Omental fat pad (tissue), 4 donors: ENCODE results near the gene COPZ1. TPM values are rescaled to one million over a fixed set of nuclear protein-coding genes. Genes with fewer than 3 reads are reported as not detected.
"Not testable (repeated sequence)": the region's sequence is repeated elsewhere in the genome, so short reads cannot be mapped to it uniquely, and the experiment has no call there.

ENCODE experiments used
- ATAC-seq: fragments of 150-250 bp; one replicate; pipeline ENCODE4 v1.9.1; 2016; ENCODE audit warnings: mild to moderate bottlenecking, moderate library complexity; ENCODE audit not compliant: low FRiP score
- DNase-seq: peaks from one replicate; pipeline ENCODE4 v3.0.0-alpha.2; 2019; ENCODE audit warnings: low spot score
- total RNA-seq, 4 donors: library from RNA; depleted of rRNA; stranded (reverse); fragments of >200 nt; gene quantifications; one replicate each; pipeline ENCODE4 v1.1.0, GENCODE V29; 2016
- TF ChIP-seq, protein P1 (sequence below), 3 donors: fragments of 450-650 bp; IDR thresholded peaks; one replicate each; pipeline ENCODE4 v1.5.1; 2016 to 2017; ENCODE audit warnings: antibody characterized with exemption in 3 of 3, mild to moderate bottlenecking in 3 of 3, moderate library complexity in 2 of 3

The COPZ1 gene
- total RNA-seq, 4 donors from 2014 or later = 55.5 to 114 (median 81.8) TPM

DNA sequence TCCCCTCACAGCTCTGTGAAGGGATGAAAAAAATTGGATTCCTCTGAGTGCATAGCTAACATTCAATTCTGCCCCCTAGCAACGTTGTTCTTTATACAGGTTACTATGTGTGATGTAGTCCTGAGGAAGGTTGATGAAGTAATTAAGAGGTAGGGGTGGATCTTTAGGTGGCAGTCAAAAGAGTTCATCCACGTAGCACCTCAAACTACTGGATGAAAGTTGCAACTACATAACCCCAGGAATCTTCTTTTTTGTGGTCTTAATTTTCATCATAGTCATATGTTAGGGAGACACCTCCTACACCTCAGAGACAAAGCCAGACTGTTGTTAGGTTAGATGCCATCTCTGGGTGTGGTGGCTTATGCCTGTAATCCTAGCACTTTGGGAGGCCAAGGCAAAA, 13.9 kb upstream of the COPZ1 start:
- no peak for DNase-seq

DNA sequence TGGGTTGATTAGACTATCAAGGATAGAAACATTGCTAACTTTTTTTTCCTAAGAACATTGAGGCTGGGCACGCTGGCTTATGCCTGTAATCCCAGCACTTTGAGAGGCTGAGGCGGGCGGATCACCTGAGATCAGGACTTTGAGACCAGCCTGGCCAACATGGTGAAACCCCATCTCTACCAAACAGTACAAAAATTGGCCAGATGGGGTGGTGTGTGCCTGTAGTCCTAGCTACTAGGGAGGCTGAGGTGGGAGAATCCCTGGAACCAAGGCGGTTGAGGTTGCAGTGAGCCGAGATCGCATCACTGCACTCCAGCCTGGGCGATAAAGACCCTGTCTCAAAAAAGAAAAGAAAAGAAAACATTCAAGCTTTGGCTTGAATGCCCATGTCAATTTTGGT, 12.6 kb upstream of the COPZ1 start:
- not testable (repeated sequence) for ATAC-seq, DNase-seq

More for the DNA sequence above, 13.9 kb upstream of the COPZ1 start:
- TF ChIP-seq, protein P1, sequence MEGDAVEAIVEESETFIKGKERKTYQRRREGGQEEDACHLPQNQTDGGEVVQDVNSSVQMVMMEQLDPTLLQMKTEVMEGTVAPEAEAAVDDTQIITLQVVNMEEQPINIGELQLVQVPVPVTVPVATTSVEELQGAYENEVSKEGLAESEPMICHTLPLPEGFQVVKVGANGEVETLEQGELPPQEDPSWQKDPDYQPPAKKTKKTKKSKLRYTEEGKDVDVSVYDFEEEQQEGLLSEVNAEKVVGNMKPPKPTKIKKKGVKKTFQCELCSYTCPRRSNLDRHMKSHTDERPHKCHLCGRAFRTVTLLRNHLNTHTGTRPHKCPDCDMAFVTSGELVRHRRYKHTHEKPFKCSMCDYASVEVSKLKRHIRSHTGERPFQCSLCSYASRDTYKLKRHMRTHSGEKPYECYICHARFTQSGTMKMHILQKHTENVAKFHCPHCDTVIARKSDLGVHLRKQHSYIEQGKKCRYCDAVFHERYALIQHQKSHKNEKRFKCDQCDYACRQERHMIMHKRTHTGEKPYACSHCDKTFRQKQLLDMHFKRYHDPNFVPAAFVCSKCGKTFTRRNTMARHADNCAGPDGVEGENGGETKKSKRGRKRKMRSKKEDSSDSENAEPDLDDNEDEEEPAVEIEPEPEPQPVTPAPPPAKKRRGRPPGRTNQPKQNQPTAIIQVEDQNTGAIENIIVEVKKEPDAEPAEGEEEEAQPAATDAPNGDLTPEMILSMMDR (IDR thresholded peaks at IDR 0.05) = no peak
- no peak for ATAC-seq

DNA sequence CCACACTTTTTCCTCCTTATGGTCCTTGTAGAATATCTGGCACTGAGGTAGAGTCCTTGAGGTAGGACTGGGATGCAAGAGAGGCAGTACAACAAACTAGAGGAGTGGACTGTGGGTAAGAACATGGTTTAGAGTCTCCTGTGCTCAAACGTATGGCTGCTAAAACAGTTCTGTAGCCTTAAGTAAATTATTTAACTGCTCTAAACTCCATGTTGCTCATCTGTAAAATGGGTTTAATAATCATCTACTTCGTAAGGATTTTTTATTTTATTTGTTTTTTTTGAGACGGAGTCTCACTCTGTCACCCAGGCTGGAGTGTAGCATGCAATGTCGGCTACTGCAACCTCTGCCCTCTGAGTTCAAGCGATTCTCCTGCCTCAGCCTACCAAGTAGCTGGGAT, 3.6 kb upstream of the COPZ1 start:
- TF ChIP-seq, protein P1 (IDR thresholded peaks at IDR 0.05) = no peak
- DNase-seq (no peak), ATAC-seq (no peak)

DNA sequence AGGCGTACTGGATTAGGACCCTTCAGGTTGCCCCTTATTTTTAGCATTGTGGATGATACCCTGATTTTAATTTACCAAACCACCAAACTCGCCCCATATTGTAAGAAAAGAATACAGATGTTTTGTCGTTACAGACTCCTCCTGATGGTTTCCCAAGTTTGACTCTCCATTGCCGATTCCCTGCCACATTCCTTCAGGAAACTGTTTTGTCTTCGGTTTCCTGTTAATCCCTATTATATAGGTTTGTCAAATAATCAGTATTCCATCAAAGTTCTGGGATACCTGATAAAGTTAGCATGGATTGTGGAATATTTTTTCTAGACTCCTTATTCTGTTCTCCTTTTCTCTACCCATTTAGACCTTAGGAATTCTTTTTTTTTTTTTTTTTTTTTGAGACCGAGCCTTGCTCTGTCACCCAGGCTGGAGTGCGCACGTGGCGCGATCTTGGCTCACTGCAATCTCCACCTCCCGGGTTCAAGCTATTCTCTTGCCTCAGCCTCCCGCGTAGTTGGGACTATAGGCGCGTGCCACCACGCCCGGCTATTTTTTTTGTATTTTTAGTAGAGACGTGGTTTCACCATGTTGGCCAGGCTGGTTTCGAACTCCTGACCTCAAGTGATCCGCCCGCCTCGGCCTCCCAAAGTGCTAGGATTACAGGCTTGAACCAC, 645 bp downstream of the COPZ1 start:
- ATAC-seq, DNase-seq: not testable (repeated sequence)

DNA sequence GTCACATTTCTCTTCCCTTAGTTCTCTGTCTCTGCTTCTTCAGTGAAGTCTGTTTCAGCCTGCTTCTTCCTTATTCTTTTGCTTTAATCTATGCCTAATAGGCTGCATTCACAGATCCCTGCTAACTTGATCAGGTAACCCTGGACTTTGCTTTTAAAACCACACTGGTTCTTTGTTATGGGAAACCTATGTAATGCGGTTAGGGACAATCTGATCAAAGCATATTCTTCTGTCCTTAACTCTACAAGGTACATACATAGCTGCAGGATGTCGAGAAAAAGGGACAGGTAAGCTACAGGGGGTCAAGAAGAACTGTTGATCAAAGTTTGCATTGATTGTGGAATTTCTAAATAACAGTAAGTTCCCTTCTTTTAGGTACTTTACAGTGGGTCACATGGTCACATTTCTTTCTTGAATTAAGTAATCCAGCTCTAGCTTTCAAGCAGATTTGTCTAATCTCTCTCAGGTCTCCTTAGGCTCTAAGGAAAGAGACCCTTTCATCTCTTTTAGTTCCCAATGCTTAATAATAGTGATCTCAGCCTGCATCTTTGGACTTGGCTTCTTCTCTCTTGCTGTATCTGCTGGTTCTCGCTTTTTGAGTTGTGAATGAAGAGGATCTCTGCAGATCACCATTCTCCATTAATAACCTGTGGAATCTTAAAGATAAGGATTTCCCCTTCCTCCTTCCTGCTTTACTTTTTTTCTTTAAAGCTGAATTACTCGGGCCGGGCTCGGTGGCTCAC, 3.8 kb downstream of the COPZ1 start:
- ATAC-seq (no peak), DNase-seq (no peak)
- TF ChIP-seq, protein P1 (IDR thresholded peaks at IDR 0.05) = no peak

DNA sequence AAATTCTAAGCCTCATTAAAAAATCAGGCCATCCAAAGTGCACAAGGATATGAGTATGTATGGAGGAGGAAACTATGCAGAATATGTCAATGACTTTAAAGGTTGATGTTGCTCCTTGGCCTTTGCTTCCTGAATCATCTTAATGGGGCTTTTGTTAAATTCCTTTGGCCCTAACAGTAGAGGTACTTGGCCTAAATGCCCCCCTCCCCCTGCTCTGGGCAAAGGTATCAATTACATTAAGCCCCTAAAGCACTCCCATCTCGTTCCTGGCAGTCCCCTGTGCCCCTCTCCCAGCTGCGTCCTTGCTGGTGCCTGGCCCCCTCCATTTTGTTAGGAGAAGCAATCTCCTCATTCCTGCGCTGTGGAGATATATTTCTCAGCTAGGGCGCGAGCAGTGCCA, 4.8 kb downstream of the COPZ1 start:
- DNase-seq (no peak), ATAC-seq (no peak)
- TF ChIP-seq, protein P1 (IDR thresholded peaks at IDR 0.05) = no peak

DNA sequence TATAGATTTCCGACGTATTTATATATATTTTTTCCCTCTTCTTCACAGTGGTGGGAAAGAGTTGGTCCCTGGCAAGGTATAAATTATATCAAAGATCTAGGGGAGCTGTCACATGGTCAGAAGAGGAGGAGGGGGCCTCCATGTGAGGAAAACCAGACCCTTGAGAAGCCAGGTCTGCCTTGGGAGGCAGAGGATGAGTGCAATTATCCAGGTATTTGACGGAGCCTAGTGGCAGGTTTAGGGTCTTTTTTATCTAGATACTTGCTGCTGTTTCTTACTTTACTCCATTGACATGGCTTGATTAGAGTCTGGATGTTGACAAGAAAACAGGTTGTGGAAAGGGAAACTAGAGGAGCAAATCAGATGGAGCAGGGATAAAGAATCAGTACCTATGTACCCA, 5.5 kb downstream of the COPZ1 start:
- ATAC-seq (no peak), DNase-seq (no peak)
- TF ChIP-seq, protein P1 (IDR thresholded peaks at IDR 0.05) = no peak

DNA sequence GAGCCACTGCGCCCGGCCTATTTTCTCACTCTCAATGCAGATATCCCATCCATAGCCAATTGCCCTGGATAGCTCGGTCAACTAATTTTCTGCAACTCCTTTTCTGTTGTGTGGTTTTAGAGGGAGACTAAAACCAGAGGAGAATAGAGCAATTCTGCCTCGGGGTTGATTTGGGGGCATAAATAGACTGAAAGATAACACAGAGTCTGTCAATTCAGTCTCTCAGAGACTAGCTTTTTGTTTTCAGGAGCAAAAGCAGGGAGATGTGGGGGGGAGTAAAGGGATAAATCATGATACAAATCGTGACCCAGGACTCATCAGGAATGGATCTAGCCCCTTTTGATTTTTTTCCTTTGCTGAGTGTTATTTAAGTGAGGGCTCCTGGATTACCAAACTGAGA, 6.5 kb downstream of the COPZ1 start:
- TF ChIP-seq, protein P1 (IDR thresholded peaks at IDR 0.05) = no peak
- ATAC-seq = no peak
- no peak for DNase-seq
